ENCODE results near the gene GDI1.
A peak's percentile ranks its signal among the peaks of the same experiment; 100 is the strongest.

GDI1 gene

DNA sequence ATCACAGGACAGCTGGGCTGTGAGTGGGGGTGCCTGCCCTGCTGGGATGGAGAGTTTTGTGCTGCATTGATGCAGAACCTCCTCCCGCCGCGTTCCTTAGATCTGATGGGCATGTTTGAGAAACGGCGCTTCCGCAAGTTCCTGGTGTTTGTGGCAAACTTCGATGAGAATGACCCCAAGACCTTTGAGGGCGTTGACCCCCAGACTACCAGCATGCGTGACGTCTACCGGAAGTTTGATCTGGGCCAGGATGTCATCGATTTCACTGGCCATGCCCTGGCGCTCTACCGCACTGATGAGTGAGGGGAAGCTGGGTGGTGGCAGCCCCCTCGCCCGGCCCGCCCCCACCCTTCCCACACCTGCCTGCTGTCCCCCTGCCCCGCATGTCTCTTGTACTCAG is 2.9 kb downstream of the GDI1 start:
- no peak for DNase-seq

DNA sequence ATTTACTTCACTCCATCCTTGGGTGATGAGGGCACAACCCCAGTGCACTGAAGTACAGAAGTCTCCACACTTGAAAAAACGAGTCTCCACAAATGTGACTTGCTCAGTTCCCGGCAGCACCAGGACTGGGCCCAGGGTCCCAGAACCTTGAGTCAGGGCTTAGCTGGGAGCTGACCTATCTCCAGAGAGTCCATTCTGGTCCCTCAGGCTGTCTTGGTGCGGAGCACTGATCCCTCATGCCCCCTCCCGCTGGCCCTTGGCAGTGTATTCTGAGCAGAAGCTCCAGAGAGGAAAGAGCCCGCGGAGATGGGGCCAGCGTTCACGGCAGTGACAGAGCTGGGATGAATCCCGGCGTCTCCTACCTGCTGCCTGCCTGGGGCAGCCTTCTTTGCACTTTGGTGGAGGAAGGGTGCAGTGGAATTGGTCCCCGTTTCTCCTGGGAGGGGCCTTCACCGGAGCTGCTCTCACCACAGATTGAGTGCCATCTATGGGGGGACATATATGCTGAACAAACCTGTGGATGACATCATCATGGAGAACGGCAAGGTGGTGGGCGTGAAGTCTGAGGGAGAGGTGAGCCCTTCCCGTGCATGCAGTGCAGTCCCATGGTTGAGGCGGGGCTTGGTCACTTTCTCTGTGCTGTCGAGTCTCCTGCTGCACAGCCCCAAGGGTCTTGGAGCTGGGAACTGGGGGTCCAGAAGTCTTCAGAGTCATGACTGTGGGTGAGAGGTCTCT is 3.8 kb downstream of the GDI1 start:
- no peak for DNase-seq

DNA sequence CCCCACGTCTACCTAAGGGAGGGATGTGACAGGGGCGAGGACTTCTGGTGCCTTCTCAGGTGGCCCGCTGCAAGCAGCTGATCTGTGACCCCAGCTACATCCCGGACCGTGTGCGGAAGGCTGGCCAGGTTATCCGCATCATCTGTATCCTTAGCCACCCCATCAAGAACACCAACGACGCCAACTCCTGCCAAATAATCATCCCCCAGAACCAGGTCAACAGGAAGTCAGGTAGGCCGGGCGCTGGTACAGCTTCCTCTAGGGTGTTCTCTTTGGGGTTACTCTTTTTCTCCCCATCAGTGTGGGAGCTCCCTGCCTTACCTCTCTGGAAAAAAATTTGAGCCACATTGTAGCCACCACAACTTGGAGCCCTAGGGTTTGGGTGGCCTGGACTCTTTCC is 4.6 kb downstream of the GDI1 start:
- no peak for DNase-seq

DNA sequence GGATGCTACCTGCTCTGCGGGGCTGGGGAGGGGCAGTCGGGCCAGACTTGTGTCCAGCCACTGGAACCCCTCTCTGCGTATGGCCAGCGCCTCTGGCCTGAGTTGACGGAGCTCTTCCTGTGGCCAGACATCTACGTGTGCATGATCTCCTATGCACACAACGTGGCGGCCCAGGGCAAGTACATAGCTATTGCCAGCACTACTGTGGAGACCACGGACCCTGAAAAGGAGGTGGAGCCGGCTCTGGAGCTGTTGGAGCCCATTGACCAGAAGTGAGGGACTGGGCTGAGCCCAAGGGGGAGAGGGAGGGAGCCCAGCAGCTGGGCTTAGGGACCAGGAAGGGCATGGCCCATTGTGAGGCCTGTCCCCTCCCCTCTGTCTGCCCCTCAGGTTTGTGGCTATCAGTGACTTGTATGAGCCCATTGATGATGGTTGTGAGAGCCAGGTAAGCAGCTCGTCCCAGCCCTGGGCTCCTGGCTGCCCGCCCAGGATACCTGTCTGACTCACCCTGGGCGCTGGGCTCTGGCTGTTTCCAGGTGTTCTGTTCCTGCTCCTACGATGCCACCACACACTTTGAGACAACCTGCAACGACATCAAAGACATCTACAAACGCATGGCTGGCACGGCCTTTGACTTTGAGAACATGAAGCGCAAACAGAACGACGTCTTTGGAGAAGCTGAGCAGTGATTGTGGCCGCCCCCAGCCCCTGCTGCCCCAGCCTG is 5.2 kb downstream of the GDI1 start:
- no peak for DNase-seq

DNA sequence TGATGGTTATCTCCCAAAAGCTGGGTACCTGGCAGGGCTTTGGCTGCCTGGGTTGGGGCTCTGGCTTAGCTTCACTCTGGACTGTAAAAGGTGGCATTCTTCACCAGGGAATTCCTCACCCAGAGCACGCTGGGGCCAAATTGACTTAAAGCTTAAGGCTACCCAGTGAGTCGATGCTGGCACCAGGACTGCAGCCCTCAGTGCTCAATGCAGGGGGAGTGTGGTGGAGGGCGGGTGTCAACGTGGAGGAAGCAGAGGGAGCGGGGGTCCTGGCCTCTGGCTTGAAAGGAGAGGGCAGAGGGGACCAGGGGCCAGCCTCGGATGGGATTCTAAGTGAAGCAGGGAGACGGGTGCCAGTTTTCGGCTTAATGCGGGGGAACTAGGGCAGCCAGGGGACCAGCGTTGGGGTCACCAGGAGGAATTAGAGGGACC is 6.5 kb downstream of the GDI1 start:
- no peak for DNase-seq

DNA sequence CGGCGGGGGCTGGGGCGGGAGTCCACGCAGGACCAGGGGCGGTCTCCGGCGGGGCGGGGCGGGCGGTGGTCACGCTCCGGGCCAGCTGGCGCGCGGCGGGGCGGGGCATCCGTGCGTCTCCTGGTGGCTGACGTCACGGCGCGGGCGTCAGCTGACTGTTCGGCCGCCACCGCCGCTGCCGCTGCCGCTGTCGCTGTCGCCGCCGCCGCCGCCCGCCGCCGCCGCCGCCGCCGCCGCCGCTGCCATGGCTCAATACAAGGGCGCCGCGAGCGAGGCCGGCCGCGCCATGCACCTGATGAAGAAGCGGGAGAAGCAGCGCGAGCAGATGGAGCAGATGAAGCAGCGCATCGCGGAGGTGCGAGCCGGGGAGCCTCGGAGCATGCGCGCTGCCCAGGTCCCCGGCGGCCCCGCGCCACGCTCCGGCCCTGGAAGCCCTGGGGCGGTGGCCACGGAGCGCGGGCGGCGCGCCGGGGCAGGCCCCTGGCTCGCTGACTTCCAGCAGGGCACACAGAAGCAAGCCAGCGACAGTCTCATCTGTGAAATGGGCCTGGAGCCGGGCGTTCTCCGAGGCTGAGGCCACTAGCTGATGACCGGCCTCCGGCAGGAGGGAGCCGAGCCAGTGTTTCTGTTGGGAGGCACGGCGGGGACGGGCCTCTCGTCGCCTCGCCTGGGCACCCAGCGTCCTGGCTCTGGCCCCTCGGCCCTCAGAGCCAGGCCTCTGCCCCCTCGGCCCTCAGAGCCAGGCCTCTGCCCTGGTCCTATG is 7.2 kb downstream of the GDI1 start, which contains the start of gene FAM50A:
Gene FAM50A (plus strand): TSS at position 150 of the 763 bp plus-strand sequence. CDS start 95 bp downstream, at position 245.
- peak; percentile 61 for DNase-seq

DNA sequence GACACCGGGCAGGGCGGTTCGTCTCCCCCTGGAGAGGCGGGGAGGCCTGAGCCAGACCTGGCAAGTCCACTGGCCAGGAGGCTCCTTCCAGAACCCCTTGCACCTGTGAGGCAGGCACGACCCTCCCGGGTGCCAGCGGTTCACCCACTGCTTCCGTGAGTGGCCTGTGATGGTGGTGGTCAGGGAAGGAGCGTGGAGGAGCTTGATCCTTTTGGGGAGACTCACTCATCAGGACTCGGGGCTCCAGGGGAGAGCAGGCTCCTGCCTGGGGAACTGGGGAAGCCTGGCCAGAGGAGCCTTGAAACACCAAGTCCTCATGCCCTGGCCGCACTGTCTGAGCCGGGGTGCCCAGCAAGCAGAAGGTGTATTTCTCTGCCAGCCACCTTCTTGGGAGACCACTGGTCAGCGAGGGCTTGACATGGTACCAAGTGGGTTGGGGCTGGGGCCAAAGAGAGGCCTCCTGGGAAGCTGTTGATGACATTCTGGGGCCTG is 7.8 kb downstream of the GDI1 start:
- no peak for DNase-seq

DNA sequence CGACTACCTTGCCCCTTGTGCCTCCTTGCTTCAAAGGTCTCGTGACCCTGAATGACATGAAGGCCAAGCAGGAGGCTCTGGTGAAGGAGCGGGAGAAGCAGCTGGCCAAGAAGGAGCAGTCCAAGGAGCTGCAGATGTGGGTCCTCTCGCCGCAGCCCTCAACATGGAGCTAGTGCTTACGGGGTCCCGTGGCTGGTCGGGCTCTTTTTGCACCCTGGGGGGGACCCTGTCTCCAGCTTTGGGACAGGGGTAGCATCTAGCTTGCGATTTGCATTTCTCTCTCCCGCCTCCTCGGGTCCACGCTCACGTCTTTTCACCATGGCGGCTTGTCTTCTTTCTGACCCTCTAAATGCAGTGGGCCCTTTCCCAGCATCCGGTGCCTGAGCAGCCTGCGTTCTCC is 8.8 kb downstream of the GDI1 start:
- DNase-seq, result no peak

DNA sequence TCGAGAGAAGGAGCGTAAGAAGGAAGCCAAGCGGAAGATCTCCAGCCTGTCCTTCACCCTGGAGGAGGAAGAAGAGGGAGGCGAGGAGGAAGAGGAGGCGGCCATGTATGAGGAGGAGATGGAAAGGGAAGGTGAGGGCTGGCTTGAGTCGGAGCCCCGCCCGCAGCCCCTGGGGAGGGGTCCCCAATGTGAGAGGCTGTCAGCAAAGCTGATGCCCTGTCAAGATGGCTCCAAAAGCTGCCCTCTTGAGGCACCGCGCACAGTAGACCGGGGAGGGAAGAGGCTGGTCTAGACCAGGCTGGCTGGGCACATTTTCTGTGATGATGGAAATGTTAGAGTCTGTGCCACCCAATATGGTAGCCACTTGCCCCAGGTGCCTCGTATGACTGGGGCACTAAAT is 9.5 kb downstream of the GDI1 start:
- no peak for DNase-seq

DNA sequence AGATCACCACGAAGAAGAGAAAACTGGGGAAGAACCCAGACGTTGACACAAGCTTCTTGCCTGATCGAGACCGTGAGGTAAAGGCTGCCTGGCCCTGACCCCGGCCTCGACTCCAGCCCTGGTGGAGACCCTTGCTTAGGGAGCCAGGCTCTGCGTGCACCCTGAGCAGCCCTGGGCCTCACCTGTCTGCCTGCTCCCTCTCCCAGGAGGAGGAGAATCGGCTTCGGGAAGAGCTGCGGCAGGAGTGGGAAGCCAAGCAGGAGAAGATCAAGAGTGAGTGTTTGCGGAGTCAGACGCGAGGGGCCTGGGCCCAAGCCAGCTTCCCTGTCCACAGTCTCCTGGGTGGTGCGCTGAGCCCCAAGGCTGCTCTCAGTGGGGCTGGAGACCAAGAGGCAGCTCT is 11.5 kb downstream of the GDI1 start:
- DNase-seq, result no peak

DNA sequence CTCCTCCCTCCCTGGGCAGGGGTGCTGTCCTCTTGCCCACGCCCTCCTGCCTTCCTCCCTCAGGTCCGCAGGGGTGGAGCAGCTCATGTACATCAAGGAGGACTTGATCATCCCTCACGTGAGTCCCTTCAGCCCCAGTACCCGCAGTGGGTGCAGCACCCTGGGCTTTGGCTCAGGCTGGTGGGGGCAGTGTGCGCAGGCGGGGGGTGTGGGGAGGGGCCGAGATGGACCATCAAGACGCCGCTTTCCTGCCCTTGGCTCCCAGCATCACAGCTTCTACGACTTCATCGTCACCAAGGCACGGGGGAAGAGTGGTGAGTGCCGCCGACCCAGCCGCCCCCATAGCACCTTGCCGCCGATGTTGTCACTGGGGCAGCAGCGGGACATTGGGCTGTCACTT is 12.7 kb downstream of the GDI1 start:
- no peak for DNase-seq

DNA sequence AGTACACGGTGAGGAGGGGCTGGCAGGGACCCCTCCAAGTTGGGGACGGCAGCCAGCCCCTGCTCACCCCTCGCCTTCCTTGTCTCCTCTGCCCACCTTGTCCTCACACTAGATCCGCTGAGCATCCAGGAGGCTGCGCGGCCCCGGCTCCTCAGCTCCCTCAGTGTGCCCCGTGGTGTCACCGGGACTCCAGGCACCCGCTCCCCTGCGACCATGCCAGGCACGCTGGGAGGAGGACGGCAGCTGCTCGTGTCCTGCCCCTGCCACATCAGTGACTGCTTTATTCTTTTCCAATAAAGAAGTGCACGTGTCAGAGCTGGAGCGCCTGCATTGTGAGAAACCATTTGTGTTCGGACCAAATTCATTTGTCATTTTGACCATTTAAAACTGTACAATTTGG is 13.4 kb downstream of the GDI1 start:
- DNase-seq, result no peak

DNA sequence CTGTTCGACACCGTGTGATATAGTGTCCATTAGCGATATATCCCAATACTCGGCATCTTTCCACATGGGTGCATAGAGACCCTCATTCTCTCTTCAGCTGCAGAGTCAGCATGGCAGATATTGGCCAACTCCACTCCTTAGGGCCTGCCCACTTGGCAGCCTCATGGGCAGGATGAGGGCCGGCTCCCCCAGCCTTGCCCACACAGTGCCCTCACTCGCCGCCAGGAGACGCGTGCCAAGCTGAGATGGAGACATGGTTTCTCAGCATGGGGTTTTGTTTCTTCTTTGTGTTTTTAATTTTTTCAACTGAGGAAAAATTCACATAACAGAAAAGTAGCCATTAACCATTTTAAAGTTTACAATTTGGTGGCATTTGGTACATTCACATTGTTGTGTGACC is 15.9 kb downstream of the GDI1 start:
- no peak for DNase-seq

DNA sequence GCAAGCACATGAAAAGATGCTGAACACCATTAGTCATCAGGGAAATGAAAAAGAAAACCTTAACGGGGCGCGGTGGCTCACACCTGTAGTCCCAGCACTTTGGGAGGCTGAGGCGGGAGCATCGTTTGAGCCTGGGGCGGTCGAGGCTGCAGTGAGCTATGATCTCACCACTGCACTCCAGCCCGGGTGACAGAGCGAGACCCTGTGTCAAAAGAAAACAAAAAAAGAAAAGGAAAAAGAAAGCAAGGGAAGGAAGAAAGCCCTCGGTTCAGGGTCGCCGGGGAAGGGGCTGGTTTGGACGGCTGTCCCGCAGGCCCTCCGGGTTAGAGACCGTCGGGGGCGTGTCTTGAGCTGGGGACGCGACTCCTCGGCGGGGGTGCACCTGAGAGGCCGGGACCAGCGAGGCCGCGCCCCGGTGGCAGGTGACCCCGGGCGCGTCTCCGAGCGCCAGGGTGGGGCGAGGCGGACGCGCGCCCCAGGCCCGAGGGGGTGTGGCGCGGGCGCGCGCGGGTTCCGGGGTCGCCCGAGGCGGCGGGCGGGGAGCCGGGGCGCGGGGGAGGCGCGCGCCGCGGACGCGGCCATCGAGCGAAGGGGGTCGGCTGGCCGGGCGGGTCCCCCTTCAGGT is 20.6 kb downstream of the GDI1 start:
- DNase-seq, result peak; percentile 24

DNA sequence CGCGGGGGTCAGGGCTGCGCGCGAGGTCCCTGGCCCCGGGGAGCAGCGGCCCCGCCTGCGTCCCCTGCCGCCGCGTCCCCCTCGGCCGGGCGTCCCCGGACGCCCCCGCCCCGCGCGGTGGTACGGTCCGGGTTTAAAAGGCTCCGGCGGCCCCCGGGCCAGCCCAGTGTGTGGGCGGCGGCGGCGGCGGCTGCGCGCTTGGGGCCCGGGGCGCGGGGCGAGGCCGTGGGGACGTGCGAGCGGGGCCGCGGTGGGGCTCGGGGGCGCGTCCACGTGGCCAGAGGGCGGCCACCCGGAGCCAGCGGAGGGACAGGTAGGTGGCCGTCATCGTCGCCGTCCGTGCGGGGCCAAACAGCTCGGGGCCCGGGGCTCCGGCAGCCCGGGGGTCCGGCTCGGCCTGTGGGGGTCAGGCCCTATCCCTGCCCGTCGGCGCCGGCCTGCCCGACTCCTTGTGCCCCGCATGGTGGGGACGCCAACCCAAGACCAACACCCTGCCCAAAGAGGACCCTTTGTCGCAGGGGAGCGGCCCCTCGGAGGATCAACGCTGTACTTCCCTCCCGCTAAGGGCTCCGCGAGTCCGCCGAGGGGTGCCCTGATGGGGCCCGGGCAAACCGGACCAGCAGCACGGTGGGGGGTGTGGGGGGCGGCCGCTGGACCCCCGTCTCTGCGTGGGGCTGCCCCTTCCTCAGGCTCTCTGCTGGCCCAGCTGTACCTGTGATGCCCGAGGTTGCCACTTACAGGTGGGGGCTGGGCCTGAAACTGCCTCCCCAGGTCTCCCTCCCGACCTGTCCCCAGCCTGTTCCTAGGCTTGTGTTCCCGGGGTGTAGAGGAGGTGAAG is 21.4 kb downstream of the GDI1 start, which contains the start of gene PLXNA3:
Gene PLXNA3 (plus strand): TSS at position 166 of the 838 bp plus-strand sequence. CDS start 1,903 bp downstream, outside the sequence.
- DNase-seq, result peak; percentile 8

DNA sequence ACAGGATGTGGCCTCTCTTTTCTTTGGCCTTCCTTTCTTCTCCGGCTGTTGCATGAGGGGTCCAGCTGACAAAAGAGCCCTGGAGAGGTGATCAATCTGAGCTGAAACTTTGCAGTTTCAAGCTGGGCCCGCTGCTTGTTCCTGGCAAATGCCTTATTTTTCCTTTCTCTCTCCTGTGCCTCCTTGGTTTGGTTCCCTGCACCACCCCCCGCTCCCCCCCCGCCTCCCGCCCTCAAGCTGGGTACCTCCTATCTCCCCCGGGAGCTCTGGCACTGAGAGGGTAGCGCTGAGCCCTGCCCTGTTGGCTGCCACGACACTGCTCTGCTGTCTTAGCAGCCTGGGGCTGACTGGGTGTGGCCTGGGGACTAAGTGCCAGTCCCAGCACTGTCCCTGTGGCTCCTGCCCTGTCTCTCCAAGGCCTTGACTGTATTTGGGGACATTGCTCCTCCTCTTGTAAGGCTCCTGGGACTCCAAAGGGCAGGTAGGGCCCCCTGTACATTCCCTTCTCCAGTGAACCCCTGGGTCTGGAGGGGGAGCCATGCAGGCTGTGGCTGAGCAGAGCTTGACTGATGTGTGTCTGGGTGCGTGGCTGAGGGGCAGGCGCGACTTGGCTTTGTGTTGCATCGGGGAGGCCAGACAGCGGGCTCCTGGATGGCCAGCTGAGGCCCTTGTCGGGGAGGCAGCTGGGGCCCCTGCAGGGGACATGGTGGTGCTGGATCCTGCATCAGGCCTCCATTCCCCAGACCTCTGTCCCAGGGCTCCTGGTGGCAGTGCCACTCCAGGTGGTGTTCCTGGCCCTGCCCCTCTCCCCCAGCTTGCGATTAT is 22.2 kb downstream of the GDI1 start:
- DNase-seq, result peak; percentile 16

DNA sequence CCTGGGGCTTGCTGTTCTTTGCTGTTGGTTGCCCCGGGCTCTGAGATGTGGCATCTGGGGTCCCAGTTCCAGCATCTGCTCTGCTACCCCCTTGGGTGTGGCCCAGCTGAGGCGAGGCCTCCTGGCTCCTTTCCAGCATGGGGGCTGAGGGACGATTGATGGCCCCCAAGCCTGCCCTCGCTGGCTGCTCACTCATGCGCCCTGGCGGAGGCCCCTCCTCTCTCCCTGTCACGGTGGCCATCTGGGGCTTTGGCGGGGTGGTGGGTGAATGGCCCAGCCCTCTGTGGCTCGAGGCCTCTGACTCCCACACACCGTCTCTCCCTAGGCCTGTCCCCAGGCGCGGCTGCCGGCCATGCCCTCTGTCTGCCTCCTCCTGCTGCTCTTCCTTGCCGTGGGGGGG is 22.9 kb downstream of the GDI1 start:
- DNase-seq, result no peak

DNA sequence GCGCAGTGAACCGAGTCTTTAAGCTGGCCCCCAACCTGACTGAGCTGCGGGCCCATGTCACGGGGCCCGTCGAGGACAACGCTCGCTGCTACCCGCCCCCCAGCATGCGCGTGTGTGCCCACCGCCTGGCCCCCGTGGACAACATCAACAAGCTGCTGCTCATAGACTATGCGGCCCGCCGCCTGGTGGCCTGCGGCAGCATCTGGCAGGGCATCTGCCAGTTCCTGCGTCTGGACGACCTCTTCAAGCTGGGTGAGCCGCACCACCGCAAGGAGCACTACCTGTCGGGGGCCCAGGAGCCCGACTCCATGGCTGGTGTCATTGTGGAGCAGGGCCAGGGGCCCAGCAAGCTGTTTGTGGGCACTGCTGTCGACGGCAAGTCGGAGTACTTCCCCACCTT is 23.4 kb downstream of the GDI1 start:
- DNase-seq, result no peak

DNA sequence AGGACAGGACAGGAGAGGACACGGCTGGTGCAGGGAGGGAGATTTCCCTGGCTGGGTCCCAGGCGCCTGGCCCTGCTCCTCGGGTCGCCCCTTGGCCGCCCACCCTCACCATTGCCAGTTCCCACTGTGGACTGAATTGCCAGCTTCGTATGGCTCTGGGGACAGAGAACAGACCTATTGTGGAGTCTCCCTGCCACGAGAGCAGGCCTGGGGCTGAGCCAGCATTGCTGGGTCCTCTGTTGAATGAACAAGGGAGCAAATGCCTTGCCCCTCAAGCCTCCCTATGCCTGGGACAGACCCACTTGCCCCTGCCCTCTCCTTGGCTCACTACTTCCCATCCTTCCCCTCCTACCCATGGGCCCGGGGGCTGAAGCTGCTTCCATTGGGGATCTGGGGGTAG is 25.4 kb downstream of the GDI1 start:
- no peak for DNase-seq

DNA sequence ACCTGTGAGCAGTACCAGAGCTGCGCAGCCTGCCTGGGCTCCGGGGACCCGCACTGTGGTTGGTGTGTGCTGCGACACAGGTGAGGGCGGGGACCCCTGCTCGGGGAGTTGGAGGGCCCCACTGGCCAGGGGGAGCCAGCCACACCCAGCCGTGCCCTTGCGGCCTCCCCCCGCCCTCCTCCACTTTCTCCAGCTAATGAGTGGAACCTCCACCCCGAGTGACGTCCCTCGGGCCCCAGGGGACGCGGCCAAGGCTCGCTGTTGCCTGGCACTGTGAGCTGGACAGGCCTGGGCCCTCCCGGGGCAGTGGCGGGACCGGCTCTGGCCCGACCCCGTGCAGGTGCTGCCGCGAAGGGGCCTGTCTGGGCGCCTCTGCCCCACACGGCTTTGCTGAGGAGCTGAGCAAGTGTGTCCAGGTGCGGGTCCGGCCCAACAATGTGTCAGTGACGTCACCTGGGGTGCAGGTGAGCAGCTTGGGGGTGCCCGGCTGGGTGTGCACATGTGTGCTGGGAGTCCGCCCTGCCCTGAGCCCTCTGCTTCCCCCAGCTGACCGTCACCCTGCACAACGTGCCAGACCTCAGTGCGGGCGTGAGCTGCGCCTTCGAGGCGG is 26.8 kb downstream of the GDI1 start:
- no peak for DNase-seq

Measured in NCI-H510A treated with DMSO at 0.1 percent for 48 hours (cell line).